Stimulated activated CD4-positive, alpha-beta T cell treated with anti-CD3 and anti-CD28 coated beads, Interleukin-12 subunit alpha, Interleukin-12 subunit beta, amount 100 ng/mL, for 4 hours (primary cell): ENCODE measurements around the gene KLHL34.

Experiments
- DNase-seq: peaks from one replicate; pipeline ENCODE4 v3.0.0-alpha.2; 2020

KLHL34 gene

GRCh38 chrX:21645886-21646285, 12.2 kb downstream of the KLHL34 start:
- DNase-seq: no peak

- DNase-seq: no peak
These were observed 12.7 kb downstream of the KLHL34 start for GRCh38 chrX:21645431-21645830.

GRCh38 chrX:21639775-21640174, 18.4 kb downstream of the KLHL34 start:
- no peak for DNase-seq

GRCh38 chrX:21638311-21638710, 19.8 kb downstream of the KLHL34 start:
- no peak for DNase-seq

- no peak for DNase-seq
These were observed 26.1 kb downstream of the KLHL34 start for GRCh38 chrX:21632027-21632426.

- no peak for DNase-seq
These were observed 34.2 kb downstream of the KLHL34 start for GRCh38 chrX:21623778-21624501.

GRCh38 chrX:21620234-21620633, 37.9 kb downstream of the KLHL34 start:
- no peak for DNase-seq

GRCh38 chrX:21616386-21616785, 41.7 kb downstream of the KLHL34 start:
- DNase-seq: no peak

- DNase-seq: no peak
These were observed 46.0 kb downstream of the KLHL34 start for GRCh38 chrX:21612154-21612553.

- DNase-seq: no peak
These were observed 48.0 kb downstream of the KLHL34 start for GRCh38 chrX:21610168-21610567.

GRCh38 chrX:21606002-21606401, 52.1 kb downstream of the KLHL34 start:
- DNase-seq: no peak
